CD4-positive, alpha-beta T cell treated with Interleukin-17A for 1 hour (primary cell): ENCODE measurements around the gene DYNLRB1.
A peak's percentile ranks its signal among the peaks of the same experiment; 100 is the strongest.

Experiments used
- DNase-seq: peaks from one replicate; pipeline ENCODE4 v3.0.0-alpha.2; 2020

Gene DYNLRB1

GRCh38 chr20:34579979-34580940 lies 64.0 kb downstream of the DYNLRB1 start:
- peak; percentile 37 for DNase-seq

- DNase-seq = no peak
Observed at GRCh38 chr20:34581341-34582184, 65.3 kb downstream of the DYNLRB1 start.

- DNase-seq = no peak
Observed at GRCh38 chr20:34582221-34582620, 66.0 kb downstream of the DYNLRB1 start.

GRCh38 chr20:34582911-34583310 lies 66.7 kb downstream of the DYNLRB1 start:
- DNase-seq = no peak

- no peak for DNase-seq
Observed at GRCh38 chr20:34583544-34583943, 67.3 kb downstream of the DYNLRB1 start.

- DNase-seq = no peak
Observed at GRCh38 chr20:34585019-34585418, 68.8 kb downstream of the DYNLRB1 start.

GRCh38 chr20:34586488-34587163 lies 70.4 kb downstream of the DYNLRB1 start:
- no peak for DNase-seq
